Mesodermal cell (in vitro differentiated cells): ENCODE measurements around the gene GPR148.

Source experiments
- H3K27ac ChIP-seq: 2 replicates; pipeline ENCODE4 v1.7.0; 2013; ENCODE audit warnings: mild to moderate bottlenecking, low read depth, low read length, moderate library complexity; ENCODE audit not compliant: severe bottlenecking
- H3K36me3 ChIP-seq: 2 replicates; pipeline ENCODE4 v1.7.1; 2013; ENCODE audit warnings: mild to moderate bottlenecking, low read length, moderate library complexity; ENCODE audit not compliant: control insufficient read depth, insufficient read depth
- H3K4me1 ChIP-seq: one replicate; pipeline ENCODE4 v1.7.1; 2013; ENCODE audit warnings: mild to moderate bottlenecking, low read length; ENCODE audit not compliant: insufficient read depth, control insufficient read depth, poor library complexity, severe bottlenecking
- H3K4me3 ChIP-seq: 2 replicates; pipeline ENCODE4 v1.7.0; 2013; ENCODE audit warnings: low read length, control low read depth, mild to moderate bottlenecking; ENCODE audit not compliant: insufficient read depth, poor library complexity, severe bottlenecking; ENCODE audit errors: extremely low read depth
- H3K9me3 ChIP-seq: 2 replicates; pipeline ENCODE4 v1.7.1; 2013; ENCODE audit warnings: mild to moderate bottlenecking, low read length, moderate library complexity; ENCODE audit not compliant: control insufficient read depth
- WGBS, 2 experiments: methylation state at CpG; one replicate each; pipeline ENCODE4 v1.1.5; 2013; ENCODE audit warnings: missing lambda C conversion rate in 2 of 2; ENCODE audit not compliant: insufficient coverage in 2 of 2; 5-methylcytosine and 5-hydroxymethylcytosine counted together

The GPR148 gene

DNA sequence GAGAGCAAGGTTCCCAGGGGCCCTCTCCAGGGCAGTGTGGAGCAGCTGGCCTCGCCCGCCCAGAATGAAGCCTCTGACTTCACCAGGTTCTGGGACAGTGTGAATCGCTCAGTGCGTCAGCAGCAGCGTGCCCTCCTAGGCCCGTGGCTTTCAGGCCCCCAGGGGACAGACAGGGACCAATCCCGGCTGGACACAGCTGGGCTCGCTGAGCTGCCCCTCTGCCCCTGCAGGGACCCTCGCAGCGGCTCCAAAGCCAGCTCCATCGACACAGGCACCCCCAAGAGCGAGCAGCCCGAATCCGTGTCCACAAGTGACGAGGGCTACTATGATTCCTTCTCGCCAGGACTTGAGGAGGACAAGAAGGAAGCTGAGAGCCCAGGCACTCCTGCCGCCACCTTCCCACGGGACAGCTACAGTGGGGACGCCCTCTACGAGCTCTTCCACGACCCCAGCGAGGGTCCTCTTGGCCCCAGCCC is 34.1 kb downstream of the GPR148 start:
- H3K4me3 ChIP-seq, result no peak overlapping the region
- no peaks in the 10 kb centered on the region for H3K4me1 ChIP-seq
- no peaks in the 10 kb centered on the region for H3K9me3 ChIP-seq
- WGBS, 2 experiments, result 90 to 91% methylated on average over 22 of the region's 22 CpGs
- H3K36me3 ChIP-seq, result no peaks in the 10 kb centered on the region
- no peak overlapping the region for H3K27ac ChIP-seq

DNA sequence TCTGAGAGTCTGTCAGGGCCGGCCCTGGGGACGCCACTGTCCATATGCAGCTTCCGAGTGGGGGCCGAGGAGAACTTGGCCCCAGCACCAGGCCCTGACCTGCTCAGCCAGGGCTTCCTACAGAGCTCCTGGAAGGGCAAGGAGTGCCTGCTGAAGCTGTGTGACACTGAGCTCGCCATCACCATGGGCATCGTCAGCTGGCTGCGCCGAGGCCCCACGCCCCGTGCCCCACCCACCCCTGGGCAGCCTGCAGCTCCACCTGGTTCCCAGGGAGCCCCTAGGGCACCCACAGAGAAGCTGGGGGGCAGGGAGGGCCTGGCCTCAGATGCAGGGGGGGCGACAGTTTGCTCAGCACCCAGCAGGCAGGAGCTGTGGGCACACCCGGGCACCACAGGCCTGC is 34.5 kb downstream of the GPR148 start:
- H3K27ac ChIP-seq, result no peak overlapping the region
- no peaks in the 10 kb centered on the region for H3K36me3 ChIP-seq
- H3K9me3 ChIP-seq, result no peaks in the 10 kb centered on the region
- 94 to 96% methylated on average over 11 to 12 of the region's 12 CpGs for WGBS, 2 experiments
- H3K4me1 ChIP-seq, result no peaks in the 10 kb centered on the region
- H3K4me3 ChIP-seq, result no peak overlapping the region

DNA sequence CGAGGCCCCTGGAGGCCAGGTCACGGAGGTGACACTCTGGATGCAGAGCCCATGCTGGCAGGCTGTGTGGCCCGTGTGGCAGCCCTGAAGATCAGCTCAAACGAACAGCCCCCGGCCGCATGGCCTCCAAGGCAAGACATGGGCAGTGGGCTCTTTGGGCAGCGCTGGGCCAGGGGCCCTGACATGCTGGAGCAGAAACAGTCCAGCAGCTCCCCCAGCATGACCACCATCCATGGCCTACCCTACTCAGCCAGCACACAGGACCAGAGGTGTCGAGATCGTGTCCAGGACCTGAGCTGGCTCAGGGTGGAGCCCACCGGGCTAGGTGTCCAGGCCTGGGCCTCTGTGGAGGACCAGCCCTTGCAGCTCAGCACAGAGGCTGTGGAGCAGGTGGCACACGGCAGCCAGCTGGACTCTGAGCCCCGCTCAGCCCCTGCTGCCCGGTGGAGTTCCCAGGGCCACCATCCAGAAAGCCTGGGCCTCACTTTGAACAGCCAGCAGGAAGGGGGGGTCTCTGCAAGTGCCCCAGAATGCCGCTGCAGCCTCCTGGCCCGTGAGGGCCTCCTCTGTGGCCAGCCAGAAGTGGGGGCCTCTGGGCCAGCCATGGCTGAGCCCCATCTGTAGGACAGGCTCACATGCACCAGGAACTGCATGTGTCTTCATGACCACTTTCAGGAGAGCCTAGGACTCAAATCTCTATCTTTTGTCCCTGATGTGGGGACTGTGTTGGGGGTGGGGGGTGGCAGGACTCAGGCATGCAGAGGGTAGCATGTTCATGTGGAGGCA is 35.4 kb downstream of the GPR148 start:
- H3K9me3 ChIP-seq, result no peaks in the 10 kb centered on the region
- no peaks in the 10 kb centered on the region for H3K4me1 ChIP-seq
- no peaks in the 10 kb centered on the region for H3K36me3 ChIP-seq
- no peak overlapping the region for H3K4me3 ChIP-seq
- 87 to 93% methylated on average over 14 to 15 of the region's 15 CpGs for WGBS, 2 experiments
- H3K27ac ChIP-seq, result no peak overlapping the region

DNA sequence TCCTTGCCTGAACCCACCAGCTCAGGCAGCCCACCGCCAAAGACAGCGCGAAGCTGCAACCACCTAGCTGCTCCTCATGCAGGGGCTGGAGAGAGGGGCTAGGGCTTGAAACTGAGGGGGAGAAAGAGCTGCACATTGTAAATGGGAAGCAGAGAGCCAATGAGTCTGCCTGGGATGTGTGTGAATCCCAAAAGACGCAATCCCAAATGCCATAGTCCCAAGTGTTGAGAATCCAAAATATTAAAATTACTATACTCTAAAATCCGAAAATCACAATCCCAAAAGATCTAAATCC is 35.9 kb downstream of the GPR148 start:
- Histone ChIP-seq H3K4me1 (no peaks in the 10 kb centered on the region), H3K27ac (no peak overlapping the region), H3K36me3 (no peaks in the 10 kb centered on the region), H3K9me3 (no peaks in the 10 kb centered on the region), H3K4me3 (no peak overlapping the region)
- WGBS, 2 experiments, result 86 to 91% methylated on average over 3 of the region's 5 CpGs

DNA sequence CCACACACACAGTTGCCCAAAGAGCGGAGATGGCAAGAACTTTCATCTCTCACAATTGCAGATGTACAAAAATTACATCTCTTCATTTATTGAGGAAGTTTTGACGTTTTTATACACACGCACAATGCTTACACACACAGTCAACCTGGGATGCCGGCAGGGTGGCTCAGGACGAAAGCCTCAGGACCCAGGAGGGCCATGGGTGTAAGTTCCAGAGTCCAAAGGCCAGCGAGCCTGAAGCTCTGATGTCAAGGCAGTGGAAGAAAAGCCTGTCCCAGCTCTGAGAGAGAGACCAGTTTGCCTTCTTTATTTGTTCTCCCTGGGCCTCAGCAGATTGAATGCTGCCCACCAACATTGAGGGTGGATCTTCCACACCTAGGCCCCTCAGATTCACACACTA is 36.6 kb downstream of the GPR148 start:
- no peak overlapping the region for H3K4me3 ChIP-seq
- H3K36me3 ChIP-seq, result no peaks in the 10 kb centered on the region
- H3K4me1 ChIP-seq, result no peaks in the 10 kb centered on the region
- WGBS, 2 experiments, result 86 to 92% methylated on average over 4 to 6 of the region's 6 CpGs
- no peaks in the 10 kb centered on the region for H3K9me3 ChIP-seq
- H3K27ac ChIP-seq, result no peak overlapping the region

DNA sequence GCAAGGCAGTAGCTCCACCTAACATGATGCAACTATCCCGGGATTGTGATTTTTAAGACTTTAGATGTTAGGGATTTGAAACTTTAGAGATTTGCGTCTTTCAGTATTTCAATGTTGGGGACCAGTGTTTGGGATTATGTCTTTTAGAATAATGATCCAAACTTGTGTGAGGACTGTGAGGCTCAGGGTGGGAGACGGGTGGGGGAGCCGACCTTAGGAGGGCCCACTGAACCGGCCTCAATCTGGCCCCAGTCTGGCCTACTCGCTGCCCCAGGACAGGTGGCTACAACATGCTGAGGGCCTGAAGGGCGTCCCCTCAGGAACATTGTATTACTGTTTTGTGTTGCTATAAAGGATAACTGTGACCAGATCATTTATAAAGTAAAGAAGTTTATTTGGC is 37.2 kb downstream of the GPR148 start:
- 93 to 96% methylated on average over 5 of the region's 7 CpGs for WGBS, 2 experiments
- H3K36me3 ChIP-seq, result no peaks in the 10 kb centered on the region
- H3K4me1 ChIP-seq, result no peaks in the 10 kb centered on the region
- no peak overlapping the region for H3K4me3 ChIP-seq
- H3K9me3 ChIP-seq, result no peaks in the 10 kb centered on the region
- no peak overlapping the region for H3K27ac ChIP-seq

DNA sequence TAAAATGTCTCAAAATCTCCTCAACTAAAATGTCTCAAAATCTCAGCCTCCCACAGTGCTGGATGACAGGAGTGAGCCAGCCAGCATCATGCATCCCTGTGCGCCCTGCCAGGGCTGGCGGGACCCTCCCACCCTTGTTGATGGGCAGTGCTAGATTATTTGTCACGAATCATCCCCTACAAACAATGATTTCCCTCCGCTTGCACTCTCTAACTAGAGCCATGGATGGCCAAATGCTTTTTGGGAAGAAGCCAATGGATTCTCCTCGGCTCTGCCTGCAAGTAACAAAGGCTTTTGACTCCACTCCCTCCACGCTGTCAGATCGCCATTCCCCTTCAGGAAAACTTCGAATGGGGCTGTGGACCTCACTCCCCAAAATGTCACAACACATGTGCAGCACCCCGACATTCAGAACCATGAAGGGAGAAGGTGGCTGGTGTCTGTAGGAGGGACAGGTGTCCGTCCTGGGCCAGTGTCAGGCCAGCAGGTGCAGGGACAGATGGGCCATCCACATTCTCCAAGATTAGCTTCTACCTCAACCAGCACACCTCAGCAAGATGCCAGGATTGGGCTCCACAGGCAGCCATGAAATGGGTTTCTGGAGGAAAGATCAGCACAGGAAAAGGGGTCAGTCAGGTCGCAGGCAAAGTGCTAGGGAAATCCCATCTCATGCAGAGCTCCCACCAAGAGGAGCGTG is 38.0 kb downstream of the GPR148 start:
- 84 to 92% methylated on average over 10 to 11 of the region's 12 CpGs for WGBS, 2 experiments
- Histone ChIP-seq H3K27ac (no peak overlapping the region), H3K9me3 (no peaks in the 10 kb centered on the region), H3K4me1 (no peaks in the 10 kb centered on the region), H3K4me3 (no peak overlapping the region), H3K36me3 (no peaks in the 10 kb centered on the region)

DNA sequence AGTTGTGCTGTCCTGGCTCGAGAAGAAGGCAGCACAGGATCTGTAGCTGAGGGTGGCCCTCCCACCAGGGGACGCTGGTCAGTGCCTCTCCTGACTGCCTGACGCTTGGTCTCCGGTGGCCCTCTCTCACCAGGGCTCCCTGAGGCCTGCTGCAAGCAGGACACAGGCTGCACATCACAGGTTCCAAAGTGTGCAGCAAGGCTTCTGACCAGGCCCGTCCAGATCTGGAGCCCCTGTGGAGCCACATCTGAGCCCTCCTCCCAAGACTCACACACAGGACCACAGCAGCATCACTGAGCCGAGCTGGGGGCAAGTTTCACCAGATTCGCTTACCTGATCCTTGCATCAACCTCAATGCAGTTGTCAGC is 38.5 kb downstream of the GPR148 start:
- Histone ChIP-seq H3K9me3 (no peaks in the 10 kb centered on the region), H3K4me3 (no peak overlapping the region), H3K36me3 (no peaks in the 10 kb centered on the region), H3K4me1 (no peaks in the 10 kb centered on the region), H3K27ac (no peak overlapping the region)
- 77% methylated on average over 4 to 6 of the region's 7 CpGs for WGBS, 2 experiments

DNA sequence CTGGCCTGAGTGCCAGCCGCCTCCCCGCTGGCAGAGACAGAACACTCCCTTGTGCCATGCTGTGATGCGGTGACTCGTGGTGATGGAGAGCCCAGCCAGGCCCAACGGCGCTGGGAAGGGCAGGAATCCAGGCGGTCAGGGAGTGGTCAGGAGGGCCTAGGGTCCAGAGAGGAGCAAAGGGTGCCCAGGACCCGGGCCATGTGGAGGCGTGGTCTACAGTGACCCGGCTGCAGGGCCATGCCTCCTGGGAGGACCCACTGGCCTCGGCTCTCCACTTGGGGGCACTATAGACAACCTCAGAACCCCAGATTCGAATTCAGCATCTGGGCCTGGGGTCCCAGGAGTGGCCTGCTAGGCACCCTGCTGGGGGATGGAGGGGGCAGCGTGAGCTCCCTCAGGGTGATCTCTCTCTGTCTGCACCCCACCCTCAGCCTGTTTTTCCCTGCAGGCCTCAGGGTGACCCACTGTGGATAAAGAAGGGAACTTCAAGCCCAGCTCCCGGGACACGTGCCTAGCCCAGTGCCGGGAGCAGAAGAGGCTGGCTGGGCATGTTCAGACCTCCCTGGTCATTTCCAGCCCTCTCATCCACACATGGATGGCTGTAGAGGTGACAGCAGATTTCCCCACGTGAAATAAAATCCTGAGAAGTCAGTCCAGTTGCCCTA is 39.5 kb downstream of the GPR148 start:
- Histone ChIP-seq H3K36me3 (no peaks in the 10 kb centered on the region), H3K9me3 (no peaks in the 10 kb centered on the region), H3K4me3 (no peak overlapping the region), H3K4me1 (no peaks in the 10 kb centered on the region), H3K27ac (no peak overlapping the region)
- 88% methylated on average over 13 to 15 of the region's 17 CpGs for WGBS, 2 experiments

DNA sequence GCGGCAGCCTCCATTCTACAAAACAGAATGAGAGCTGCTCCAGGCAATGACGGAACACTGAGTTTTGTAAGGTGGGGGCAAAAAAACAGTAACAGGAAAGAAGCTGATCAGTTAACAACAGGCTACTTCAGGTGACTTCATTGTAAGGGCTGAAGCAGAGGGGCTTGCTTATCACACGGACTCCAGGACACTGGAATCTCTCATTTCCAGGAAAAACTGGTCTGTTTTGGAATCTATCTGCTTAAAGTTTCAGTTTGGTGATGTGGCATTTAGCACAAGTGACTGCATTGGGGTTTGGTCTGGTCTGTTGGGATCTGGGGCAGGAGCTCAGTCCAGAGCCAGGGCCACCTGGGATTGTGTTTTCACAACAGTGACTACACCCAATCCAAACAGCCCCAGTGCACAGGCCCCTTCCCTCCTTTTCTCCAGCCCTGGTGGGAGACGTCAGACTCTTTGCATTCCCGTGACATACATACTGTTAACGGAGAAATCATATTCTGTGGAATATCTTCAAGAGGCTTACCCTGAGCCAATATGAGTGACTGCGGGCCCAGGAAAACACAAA is 40.6 kb downstream of the GPR148 start:
- 82 to 83% methylated on average over 2 of the region's 7 CpGs for WGBS, 2 experiments
- H3K4me3 ChIP-seq, result no peak overlapping the region
- no peaks in the 10 kb centered on the region for H3K9me3 ChIP-seq
- H3K4me1 ChIP-seq, result no peaks in the 10 kb centered on the region
- no peak overlapping the region for H3K27ac ChIP-seq
- no peaks in the 10 kb centered on the region for H3K36me3 ChIP-seq
